ENCODE measurements around the gene CNGB1.

DNA sequence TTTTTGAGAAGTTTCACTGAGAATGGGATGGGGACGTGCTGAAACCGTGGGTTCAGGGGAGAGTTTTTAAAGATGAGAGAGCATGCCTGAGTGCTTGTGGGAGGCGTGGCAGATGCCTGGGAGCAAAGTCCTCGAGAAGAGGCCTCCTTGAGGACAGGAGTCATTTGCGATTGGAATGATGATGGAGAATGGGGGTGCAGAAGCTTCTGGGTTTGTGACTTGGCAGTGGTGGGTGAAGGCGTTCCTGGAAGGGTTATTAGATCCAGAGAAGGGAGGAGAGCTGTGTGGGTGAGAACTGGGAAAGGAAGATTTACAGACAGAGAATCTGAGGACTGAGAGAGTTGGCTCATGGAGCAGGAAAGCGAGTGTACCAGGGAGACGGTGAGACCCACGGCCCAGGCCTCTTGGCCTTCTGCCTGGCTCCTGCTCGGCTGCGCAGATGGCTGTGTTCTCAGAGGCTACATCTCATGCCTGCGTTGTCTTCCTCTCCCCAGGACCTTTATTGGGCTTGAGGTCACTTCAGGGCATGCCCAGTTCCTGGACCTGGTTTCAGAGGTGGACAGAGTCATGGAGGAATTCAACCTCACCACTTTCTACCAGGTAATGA is 46.0 kb upstream of the CNGB1 start:
- no peak for TF ChIP-seq CTCF (IDR thresholded peaks at IDR 0.05)
- no peak for TF ChIP-seq POLR2AphosphoS5 (IDR thresholded peaks at IDR 0.05)

Measured in prostate gland (tissue), 2 donors.